PFSK-1 (cell line): ENCODE results near the gene CFAP57.

Experiments
- FOXP2 ChIP-seq: optimal IDR thresholded peaks from 2 replicates; pipeline ENCODE3; 2011; ENCODE audit warnings: borderline replicate concordance, control low read depth, inconsistent platforms; ENCODE audit not compliant: insufficient read depth; ENCODE audit errors: extremely low read length, extremely low read depth
- POLR2AphosphoS5 ChIP-seq: IDR thresholded peaks from 2 replicates; pipeline ENCODE4 v1.6.1; 2012; ENCODE audit warnings: low read depth, mild to moderate bottlenecking, control low read depth, low read length, moderate library complexity
- TAF1 ChIP-seq: IDR thresholded peaks from 2 replicates; pipeline ENCODE4 v1.6.1; 2012; ENCODE audit warnings: low read length, control low read depth, borderline replicate concordance; ENCODE audit not compliant: insufficient read depth

- TF ChIP-seq TAF1 (no peak), POLR2AphosphoS5 (no peak), FOXP2 (no peak)
These were observed 78.9 kb downstream of the CFAP57 start for GRCh38 chr1:43251024-43251423.
